HG02610 (cell line): ENCODE data around the gene GRB10.
"Not testable (repeated sequence)": the region's sequence is repeated elsewhere in the genome, so short reads cannot be mapped to it uniquely, and the experiment has no call there.

Experiments
- ATAC-seq: cut with Tn5 transposase; IDR thresholded peaks from one replicate; pipeline ENCODE4 v1.9.1; 2021; ENCODE audit warnings: mild to moderate bottlenecking, moderate library complexity; ENCODE audit not compliant: unreplicated experiment

Gene GRB10

GRCh38 chr7:50591098-50591479, 191.6 kb downstream of the GRB10 start:
- no peak for ATAC-seq

DNA sequence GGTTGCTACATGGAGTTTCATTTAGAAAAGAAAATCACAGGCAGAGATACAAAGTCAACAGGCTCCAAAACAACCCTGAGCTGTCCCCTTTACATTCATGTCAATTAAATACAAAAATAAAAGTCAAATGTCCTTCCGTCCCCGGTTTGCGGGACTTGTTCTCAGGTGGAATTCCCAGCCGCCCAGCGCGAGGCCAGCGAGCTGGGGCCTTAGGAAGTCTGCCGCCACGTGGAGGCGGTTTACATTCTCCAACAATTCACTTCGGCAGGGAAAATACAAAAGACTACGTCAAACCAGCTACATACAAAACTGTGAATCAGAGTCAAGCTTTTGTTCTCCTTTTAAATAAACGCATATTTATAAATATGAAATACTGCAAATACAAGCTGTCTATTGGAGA, 192.2 kb downstream of the GRB10 start:
- ATAC-seq, result no peak

DNA sequence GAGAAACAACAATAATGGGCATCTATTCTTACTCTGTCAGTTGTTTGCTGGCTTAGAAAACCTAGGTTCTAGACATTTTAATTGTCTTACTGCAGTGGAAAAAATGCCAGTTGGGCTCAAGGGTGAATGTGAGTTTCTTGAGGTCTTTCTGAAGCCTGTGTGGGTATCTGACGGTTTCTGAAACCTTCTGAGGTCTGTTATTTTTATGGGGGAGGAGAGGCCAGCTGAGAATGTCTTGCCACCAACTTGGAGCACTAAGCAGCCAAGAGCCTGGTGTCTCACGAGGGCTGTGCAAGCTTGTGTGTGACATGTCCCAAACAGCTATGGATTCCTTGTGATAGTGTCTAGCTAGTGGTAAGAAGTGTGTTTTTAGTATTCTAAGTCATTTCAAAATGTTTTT, 193.3 kb downstream of the GRB10 start:
- ATAC-seq, result no peak

GRCh38 chr7:50588937-50589336, 193.8 kb downstream of the GRB10 start:
- no peak for ATAC-seq

- ATAC-seq, result no peak
Measured at GRCh38 chr7:50587737-50588136, 195.0 kb downstream of the GRB10 start.

DNA sequence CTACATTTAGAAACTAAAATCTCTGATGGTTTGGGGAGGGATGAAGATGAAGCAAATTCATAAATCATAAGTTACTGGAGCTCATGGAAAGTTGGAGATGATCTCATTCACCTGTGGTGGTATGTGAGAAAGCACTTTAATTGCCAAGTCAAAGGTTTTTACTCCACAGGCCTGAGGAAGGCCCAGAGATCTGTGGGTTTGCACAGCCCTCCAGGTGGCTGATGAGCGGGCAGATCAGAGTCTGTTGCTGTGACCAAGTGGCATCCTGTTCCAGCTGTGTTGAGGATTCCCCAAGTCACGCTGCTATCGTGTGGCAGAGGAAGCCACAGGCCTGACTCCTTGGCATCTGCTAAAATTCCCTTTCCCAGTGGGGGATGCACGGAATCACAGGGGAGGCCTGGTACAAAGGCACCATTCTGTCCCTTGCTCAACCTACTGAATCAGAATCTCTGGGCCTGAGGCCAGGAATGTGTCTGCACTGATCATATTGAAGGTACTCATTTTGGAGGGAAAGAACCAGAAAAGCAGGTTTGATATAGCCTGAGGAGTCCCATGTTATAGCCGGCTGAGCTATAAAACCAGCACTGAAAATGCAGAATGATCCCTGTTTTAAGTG, 197.8 kb downstream of the GRB10 start:
- ATAC-seq, result no peak

GRCh38 chr7:50584386-50584785, 198.3 kb downstream of the GRB10 start:
- no peak for ATAC-seq

GRCh38 chr7:50583295-50583694, 199.4 kb downstream of the GRB10 start:
- ATAC-seq, result not testable (repeated sequence)

DNA sequence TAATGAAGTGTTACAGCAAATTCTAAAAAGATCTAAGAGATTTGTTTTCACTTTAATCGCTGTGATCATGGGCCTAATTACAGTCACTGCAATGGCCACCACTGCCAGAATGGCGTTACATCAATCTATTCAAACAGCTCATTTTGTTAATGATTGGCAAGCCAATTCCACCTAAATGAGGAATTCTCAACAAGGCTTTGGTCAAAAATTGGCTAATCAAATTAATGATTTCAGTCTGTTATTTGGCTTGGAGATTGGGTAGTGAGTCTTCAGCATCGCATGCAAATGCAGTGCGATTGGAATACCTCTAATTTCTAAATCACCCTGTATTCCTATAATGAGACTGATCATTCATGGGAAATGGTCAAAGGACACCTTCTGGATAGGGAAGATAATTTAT, 200.4 kb downstream of the GRB10 start:
- not testable (repeated sequence) for ATAC-seq

DNA sequence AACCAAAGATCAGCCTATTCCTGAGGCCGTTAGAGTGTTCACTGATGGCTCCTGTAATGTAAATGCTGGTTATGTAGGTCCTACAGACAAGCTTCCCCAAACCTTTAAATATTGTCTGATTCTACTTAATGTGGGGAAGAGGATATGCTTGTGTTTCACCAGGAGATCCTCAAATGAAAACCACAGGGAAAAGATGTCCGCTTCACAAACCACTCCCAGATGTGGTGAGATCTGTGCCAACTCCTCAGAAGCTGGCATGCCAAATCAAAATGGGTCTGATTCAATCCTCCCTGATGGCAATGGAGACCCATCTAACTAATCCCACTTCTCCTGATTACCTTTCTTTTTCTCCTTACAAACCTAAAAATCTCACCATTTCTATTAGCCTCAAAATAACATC, 202.0 kb downstream of the GRB10 start:
- ATAC-seq, result not testable (repeated sequence)

DNA sequence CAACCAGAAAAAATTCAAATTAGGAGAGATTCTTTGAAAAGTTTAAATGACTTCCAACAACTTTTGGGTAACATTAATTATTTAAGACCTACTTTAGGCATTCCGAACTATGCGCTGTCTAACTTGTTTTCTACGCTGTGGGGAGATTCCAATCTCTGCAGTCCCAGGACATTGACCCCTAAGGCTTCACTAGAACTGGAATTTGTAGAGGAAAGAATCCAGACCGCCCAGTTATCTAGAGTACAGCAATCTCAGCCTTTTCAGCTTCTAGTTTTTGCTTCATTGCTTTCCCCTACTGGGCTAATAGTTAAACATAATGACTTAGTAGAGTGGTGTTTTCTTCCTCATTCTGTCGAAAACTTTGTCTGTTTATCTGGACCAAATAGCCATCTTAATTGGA, 202.6 kb downstream of the GRB10 start:
- ATAC-seq, result no peak

GRCh38 chr7:50578105-50578504, 204.6 kb downstream of the GRB10 start:
- ATAC-seq, result not testable (repeated sequence)

GRCh38 chr7:50577569-50577968, 205.1 kb downstream of the GRB10 start:
- ATAC-seq, result no peak

DNA sequence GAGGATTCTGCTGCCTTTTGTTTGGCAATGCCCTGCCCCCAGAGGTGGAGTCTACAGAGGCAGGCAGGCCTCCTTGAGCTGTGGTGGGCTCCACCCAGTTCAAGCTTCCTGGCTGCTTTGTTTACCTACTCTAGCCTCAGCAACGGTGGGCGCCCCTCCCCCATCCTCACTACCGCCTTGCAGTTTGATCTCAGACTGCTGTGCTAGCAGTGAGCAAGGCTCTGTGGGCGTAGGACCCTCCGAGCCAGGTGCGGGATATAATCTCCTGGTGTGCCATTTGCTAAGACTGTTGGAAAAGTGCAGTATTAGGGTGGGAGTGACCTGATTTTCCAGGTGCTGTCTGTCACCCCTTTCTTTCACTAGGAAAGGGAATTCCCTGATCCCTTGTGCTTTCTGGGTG, 206.3 kb downstream of the GRB10 start:
- ATAC-seq, result not testable (repeated sequence)

GRCh38 chr7:50567715-50568261, 214.9 kb downstream of the GRB10 start:
- no peak for ATAC-seq

GRCh38 chr7:50565977-50566376, 216.7 kb downstream of the GRB10 start:
- no peak for ATAC-seq

- ATAC-seq, result no peak
Measured at GRCh38 chr7:50565559-50565916, 217.2 kb downstream of the GRB10 start.

- no peak for ATAC-seq
Measured at GRCh38 chr7:50564640-50565558, 217.8 kb downstream of the GRB10 start, which contains the start of gene DDC. DDC (minus strand) TSS chr7:50565405; CDS start chr7:50544085, 21,320 bp downstream.

DNA sequence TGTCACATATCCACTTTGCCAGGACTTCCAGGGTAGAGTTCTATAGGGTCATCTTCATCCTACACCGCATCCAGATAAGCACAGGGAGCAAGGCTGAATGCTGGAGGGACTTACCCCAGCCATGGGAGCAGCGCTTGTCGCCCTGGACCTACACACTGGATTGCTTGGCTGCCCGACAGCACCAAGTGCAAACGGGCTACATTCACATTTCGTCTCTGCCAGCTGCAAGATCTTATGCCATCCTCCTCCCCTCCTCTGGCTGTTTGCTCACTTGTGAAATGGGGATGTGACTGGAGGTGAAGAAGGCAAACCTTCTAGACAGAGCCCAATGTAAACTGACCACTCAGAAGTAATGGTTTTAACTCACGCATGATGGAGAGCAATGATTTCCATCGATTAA, 218.5 kb downstream of the GRB10 start:
- no peak for ATAC-seq

GRCh38 chr7:50562136-50562535, 220.6 kb downstream of the GRB10 start:
- ATAC-seq, result no peak

- no peak for ATAC-seq
Measured at GRCh38 chr7:50560865-50561351, 221.8 kb downstream of the GRB10 start.

DNA sequence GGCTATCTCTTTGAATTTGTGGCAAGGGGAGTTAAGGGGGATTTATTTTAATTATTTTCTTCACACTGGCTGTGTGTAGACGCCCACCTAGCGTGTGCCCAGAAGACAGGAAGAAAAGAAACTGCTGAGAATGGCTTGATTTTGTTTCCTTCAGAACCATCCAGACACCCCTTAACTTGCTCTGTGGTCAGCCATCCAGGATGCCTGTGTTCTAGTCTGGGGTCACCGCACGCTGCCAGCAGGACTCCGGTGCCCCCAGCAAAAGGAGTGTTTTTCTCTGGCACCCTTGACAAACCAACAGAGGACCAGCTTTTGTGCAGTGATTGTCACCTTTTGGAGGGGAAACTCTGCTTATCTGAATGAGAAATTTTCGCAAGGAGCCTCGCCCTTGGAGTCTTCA, 222.8 kb downstream of the GRB10 start:
- no peak for ATAC-seq
